HG03571 (cell line): ENCODE measurements around the gene GAS7.
A peak's percentile ranks its signal among the peaks of the same experiment; 100 is the strongest.

Source experiments
- ATAC-seq: cut with Tn5 transposase; IDR thresholded peaks from one replicate; pipeline ENCODE4 v1.9.1; 2021; ENCODE audit not compliant: unreplicated experiment

Gene GAS7

GRCh38 chr17:10172778-10173177, 25.6 kb downstream of the GAS7 start:
- no peak for ATAC-seq

DNA sequence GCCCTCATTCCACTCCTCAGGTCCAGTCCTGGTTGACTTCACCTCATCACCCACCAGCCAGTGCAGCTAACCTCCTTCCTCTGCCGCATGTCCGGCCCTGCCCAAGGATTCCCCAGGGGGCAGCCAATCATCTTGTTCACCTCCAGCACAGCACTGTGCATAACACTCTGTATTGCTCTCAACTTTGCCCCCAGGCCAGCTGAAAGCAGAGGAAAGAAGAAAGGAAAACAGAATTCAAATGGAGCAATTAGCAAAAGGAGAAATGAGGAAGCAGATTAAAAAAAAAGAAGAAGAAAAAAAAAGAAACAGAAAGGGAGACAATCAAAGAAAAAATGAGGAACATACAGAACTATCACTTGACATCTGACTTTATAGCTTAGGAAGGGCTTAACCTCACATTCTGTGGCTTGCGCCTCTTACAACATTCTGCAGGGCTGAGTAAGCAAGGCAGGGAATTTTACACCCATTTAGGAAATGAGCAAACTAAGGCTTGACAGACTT, 26.1 kb downstream of the GAS7 start:
- ATAC-seq: no peak

DNA sequence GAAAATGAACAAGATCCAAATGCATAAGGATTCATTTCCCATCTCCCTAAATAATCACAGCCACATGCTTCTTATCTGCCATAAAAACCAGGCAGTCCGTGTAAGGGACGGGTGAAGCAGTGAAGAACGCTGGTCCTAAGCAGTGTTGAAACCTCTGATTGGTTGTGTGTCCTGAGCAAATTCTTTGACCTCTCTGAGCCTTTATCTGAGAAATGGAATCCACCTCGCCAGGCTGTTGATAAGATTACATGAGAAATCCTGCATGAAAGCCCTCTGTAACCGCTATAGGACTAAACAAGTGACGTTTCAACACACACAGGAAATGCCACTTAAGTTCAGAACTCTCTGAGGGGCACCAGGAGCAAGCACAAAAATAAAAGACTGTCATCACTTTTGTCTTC, 26.8 kb downstream of the GAS7 start:
- no peak for ATAC-seq

- no peak for ATAC-seq
Measured at GRCh38 chr17:10171122-10171571, 27.3 kb downstream of the GAS7 start.

DNA sequence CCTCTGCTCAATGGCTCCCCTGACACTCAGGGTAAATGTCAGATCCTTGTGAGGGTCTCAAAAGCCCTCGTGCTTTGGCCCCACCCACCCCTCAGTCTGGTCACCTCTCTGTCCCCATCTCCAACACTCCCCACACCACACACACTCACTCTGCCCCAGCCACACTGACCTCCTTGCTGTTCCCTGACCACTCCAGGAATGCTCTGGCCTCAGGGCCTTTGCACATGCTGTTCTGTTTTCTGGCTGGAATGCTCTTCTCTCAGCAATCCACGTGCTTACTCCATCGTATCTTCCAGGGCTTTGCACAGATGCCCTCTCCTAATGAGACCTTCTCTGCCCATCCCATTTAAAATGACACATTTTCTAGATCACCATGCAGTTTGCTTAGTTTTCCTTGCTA, 28.2 kb downstream of the GAS7 start:
- ATAC-seq: no peak

DNA sequence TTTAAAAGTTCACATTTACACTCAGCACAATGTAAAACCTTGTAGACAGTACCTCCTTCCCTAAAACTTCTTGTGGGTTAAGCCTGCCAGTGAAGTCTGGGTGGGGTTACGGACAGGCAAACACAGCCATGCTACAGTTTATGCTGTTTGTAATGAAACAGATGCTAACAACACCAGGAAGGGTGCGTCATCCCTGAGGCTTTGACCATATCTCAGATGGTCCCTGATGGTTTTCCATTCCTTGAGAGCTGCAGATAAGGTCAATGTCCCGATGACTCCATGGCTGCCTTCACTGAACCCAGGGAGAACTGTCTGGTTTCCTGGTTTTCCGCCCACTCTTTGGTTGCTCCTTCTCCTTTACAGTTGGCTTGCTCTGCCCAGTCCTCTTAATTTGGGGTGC, 29.1 kb downstream of the GAS7 start:
- no peak for ATAC-seq

DNA sequence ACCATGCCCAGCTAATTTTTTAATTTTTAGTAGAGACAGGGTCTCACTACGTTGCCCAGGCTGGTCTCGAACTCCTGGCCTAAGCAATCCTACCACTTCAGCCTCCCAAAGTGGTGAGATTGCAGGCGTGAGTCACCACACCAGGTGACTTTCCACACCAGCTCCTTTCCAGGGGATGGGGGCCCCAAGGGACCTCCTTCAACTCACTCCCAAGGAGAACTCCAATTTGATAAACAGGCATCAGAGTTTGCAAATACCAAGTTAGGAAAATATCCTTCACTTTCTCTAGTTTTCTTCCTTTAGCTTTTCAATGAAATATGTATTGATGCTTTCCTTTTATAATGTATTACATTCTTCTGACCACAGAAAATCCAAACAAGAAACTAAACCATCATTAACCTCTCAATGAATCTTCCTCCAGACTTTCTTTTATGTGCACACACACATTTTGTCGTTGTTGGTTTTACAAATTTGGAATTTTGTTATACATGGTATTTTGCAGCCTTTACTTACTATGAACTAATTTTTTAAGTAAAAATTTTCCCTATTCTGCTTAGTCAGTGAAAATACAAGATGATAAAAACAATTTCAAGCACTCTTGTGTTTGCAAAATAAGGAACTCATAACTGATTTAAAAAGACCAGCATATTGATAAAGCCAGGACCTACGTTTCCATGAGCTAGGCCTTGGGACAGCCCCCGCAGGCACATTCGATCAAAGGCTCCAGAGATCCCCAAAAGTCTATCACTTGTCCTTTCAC, 32.0 kb downstream of the GAS7 start:
- ATAC-seq: no peak

- no peak for ATAC-seq
Measured at GRCh38 chr17:10162096-10162495, 36.3 kb downstream of the GAS7 start.

- no peak for ATAC-seq
Measured at GRCh38 chr17:10161386-10161785, 37.0 kb downstream of the GAS7 start.

DNA sequence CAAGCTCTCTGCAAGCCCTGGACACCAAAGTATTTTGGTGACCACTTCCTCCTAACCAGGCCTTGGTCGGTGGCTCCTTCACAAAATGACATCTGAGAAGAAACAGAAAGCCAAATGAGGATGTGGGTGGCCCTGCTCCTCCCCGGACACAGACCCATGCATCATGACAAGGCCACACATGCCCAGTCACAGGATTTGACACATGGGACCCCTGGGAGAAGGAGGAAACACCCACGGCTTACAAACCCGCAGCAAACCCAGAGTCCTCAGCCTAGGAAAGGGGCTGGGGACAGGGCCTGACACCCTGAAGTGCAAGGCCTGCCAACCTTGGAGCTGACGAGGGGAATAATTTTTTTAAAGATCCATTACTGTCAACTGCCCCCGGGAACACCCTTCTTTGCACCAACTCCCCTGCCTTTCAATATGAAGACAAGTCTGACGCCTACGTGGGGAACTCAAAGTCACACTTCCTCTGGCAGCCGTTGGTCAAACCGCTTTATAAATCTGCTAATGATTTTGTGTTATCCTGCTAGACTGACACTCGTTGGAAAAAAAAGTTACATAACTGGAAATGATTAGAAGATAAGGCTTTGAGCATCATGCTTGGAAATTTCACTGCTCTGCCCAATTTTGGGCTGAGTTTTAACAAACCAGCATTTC, 41.3 kb downstream of the GAS7 start:
- peak; percentile 81 for ATAC-seq

GRCh38 chr17:10156599-10156947, 41.8 kb downstream of the GAS7 start:
- no peak for ATAC-seq

- no peak for ATAC-seq
Measured at GRCh38 chr17:10156077-10156435, 42.4 kb downstream of the GAS7 start.

DNA sequence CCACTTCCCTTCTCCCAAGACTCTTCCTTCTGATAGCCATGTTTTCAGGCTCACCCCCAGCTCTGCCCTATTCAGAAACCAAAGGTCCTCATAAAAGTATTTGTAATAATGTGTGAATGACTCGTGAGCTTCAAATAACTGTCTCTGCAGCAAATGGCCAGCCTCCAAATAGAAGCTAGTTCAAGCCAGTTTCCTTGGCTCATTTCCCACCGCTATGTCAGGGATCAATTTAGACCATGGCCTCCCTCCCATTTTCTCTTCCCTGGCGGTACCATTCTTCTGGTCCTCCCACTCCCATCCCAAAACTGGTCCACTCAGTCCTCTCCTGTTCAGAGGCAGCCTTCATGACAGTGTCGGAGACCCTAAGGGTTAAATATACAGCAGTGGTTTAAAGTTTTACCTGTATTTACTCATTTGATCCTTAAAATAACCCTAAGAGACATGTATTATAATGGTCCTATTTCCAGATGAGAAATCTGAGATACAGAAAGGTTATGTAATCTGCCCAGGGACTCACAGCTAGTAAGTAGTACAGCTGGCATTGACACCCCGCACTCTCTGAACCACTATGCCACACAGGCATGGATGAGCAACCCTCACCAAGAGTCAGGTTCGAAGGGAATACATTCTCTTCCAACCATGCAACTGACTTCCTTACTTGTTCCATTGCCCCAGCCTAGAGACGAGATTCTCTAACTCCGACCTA, 42.9 kb downstream of the GAS7 start:
- ATAC-seq: no peak

- no peak for ATAC-seq
Measured at GRCh38 chr17:10151667-10152496, 46.5 kb downstream of the GAS7 start.

GRCh38 chr17:10149573-10150399, 48.6 kb downstream of the GAS7 start:
- ATAC-seq: no peak

- ATAC-seq: no peak
Measured at GRCh38 chr17:10147761-10148415, 50.5 kb downstream of the GAS7 start.

DNA sequence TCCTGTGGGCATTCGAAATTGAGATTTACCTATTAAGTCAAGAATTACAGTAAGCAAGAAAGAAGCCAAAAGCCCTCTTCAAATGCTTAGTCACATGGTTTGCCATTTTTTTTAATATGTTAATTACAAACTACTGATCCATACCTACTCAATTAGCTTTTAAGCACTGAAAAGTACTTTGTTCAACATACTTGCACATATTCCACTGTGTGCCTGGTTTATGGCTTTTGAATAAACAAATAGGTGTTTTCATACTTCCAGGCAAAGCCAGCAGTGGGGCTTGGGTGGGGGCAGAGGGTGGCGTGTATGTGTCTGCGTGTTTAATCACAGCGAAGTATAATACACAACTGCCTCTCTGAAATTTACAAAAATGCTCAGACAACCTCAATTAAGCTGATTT, 51.4 kb downstream of the GAS7 start:
- ATAC-seq: no peak

DNA sequence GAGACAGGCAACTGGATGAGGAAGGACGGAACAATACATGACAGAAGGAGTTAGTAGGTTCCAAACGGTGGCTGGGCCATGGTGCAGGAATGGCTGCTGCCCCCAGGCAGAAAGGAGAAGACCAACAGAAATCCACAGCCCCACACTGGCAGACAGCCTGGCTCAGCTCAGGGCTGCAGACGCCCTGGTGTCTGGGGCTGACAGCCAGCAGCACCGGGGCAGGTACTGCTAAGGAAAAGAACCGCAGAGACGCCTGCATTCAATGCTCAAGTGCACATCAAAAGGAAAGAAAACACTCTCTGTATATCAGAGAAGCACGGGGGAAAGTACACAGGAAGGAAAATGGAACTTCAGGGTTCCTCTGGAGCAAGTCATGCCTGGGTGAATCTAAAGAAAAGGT, 53.4 kb downstream of the GAS7 start:
- no peak for ATAC-seq

DNA sequence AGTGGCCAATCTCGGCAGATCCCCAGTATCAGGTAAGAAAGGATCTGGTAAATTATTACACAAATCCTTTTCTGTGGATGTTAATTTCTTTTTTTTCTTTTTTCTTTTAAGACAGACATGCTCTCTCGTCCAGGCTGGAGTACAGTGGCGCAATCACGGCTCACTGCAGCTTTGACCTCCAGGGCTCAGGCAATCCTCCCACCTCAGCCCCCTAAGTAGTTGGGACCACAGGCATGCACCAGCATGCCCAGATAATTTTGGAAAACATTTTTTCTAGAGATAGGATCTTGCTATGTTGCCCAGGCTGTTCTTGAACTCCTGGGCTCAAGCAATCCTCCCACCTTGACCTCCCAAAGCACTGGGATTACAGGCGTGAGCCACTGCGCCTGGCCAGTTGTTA, 54.0 kb downstream of the GAS7 start:
- ATAC-seq: no peak

DNA sequence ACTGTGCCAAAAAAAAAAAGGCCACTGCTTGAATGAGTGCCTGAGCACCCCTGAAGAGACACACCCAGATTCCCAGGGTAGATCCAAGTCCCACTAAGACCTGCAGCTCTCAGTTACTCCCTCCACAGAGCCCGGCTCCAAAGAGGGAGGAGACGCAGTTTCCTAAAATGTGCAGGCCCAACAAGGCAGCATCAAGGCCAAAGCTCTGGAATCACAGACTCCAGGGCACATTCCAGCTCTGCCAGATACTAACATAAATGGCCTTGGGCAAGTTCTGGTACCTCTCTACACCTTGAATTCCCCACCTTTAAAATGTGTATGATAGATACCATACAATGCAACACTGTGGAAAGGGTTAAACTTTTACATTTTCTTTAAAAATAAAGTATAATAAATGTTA, 57.0 kb downstream of the GAS7 start:
- no peak for ATAC-seq
